ENCODE data around the gene AMMECR1.

Gene AMMECR1

GRCh38 chrX:110310896-110311295, 7.0 kb downstream of the AMMECR1 start:
- no peak for DNase-seq

GRCh38 chrX:110310000-110310790, 7.7 kb downstream of the AMMECR1 start:
- DNase-seq: no peak

GRCh38 chrX:110308220-110308619, 9.7 kb downstream of the AMMECR1 start:
- no peak for DNase-seq

GRCh38 chrX:110304884-110305283, 13.0 kb downstream of the AMMECR1 start:
- DNase-seq: no peak

- no peak for DNase-seq
These were observed 13.5 kb downstream of the AMMECR1 start for GRCh38 chrX:110304371-110304770.

GRCh38 chrX:110302975-110303374, 14.9 kb downstream of the AMMECR1 start:
- DNase-seq: no peak

GRCh38 chrX:110301194-110301593, 16.7 kb downstream of the AMMECR1 start:
- DNase-seq: no peak

- DNase-seq: no peak
These were observed 23.8 kb downstream of the AMMECR1 start for GRCh38 chrX:110294087-110294486.

- DNase-seq: no peak
These were observed 24.2 kb downstream of the AMMECR1 start for GRCh38 chrX:110293658-110294057.

- no peak for DNase-seq
These were observed 30.3 kb downstream of the AMMECR1 start for GRCh38 chrX:110287605-110288004.

- DNase-seq: no peak
These were observed 31.8 kb downstream of the AMMECR1 start for GRCh38 chrX:110286106-110286505.

GRCh38 chrX:110284159-110284558, 33.7 kb downstream of the AMMECR1 start:
- no peak for DNase-seq

- no peak for DNase-seq
These were observed 35.0 kb downstream of the AMMECR1 start for GRCh38 chrX:110282922-110283321.

GRCh38 chrX:110281377-110281776, 36.5 kb downstream of the AMMECR1 start:
- no peak for DNase-seq

GRCh38 chrX:110280954-110281353, 36.9 kb downstream of the AMMECR1 start:
- no peak for DNase-seq

GRCh38 chrX:110277609-110278008, 40.3 kb downstream of the AMMECR1 start:
- DNase-seq: no peak

GRCh38 chrX:110276778-110277177, 41.1 kb downstream of the AMMECR1 start:
- DNase-seq: no peak

GRCh38 chrX:110268886-110269285, 49.0 kb downstream of the AMMECR1 start:
- DNase-seq: no peak

- DNase-seq: no peak
These were observed 49.5 kb downstream of the AMMECR1 start for GRCh38 chrX:110268395-110268794.

- DNase-seq: no peak
These were observed 50.0 kb downstream of the AMMECR1 start for GRCh38 chrX:110267874-110268273.

- no peak for DNase-seq
These were observed 52.2 kb downstream of the AMMECR1 start for GRCh38 chrX:110265661-110266060.

- no peak for DNase-seq
These were observed 58.8 kb downstream of the AMMECR1 start for GRCh38 chrX:110259117-110259516.

GRCh38 chrX:110258552-110258951, 59.3 kb downstream of the AMMECR1 start:
- no peak for DNase-seq

- DNase-seq: no peak
These were observed 60.0 kb downstream of the AMMECR1 start for GRCh38 chrX:110257889-110258288.

- no peak for DNase-seq
These were observed 65.2 kb downstream of the AMMECR1 start for GRCh38 chrX:110252711-110253110.
